Tibial nerve (tissue), 4 donors: ENCODE data around the gene ENPP1.

Source experiments
- CTCF ChIP-seq, 5 experiments: fragments of 200-600 bp in 3 of 5; fragments of 450-650 bp in 2 of 5; sonication (generic) in 3 of 5; IDR thresholded peaks; one replicate each; pipeline ENCODE4 v1.5.1; 2016 to 2019; ENCODE audit warnings: antibody characterized with exemption in 5 of 5, mild to moderate bottlenecking in 3 of 5, moderate library complexity in 2 of 5
- EP300 ChIP-seq, 2 donors: sonication (generic); formaldehyde crosslinking; IDR thresholded peaks; one replicate each; pipeline ENCODE4 v1.6.1; 2017; ENCODE audit warnings: antibody characterized with exemption in 2 of 2, mild to moderate bottlenecking in 1 of 2
- POLR2A ChIP-seq, 2 donors: fragments of 450-650 bp; IDR thresholded peaks; one replicate each; pipeline ENCODE4 v1.6.1; 2017; ENCODE audit warnings: antibody characterized with exemption in 2 of 2, mild to moderate bottlenecking in 2 of 2, moderate library complexity in 2 of 2

- no peak for TF ChIP-seq CTCF (IDR thresholded peaks at IDR 0.05)
- TF ChIP-seq POLR2A (IDR thresholded peaks at IDR 0.05) = no peak
- TF ChIP-seq EP300 (IDR thresholded peaks at IDR 0.05) = no peak
These were observed 38.3 kb upstream of the ENPP1 start for GRCh38 chr6:131769385-131770141.
